Measurements from ENCODE around the gene RNF113B.

Gene RNF113B

GRCh38 chr13:98176777-98177608 is at the start of gene RNF113B:
TSS of gene RNF113B (minus strand) at chr13:98177269. CDS start at chr13:98177236, 33 bp downstream.
- no peak for DNase-seq (ENCODE audit: low spot score)
- Histone ChIP-seq H3K36me3 (ENCODE audit: low read depth) (no peaks in the 10 kb centered on the region; the same call in 1 of the 2 replicates), H3K4me3 (ENCODE audit: severe bottlenecking) (no peak within 1 kb of the TSS), H3K27ac (ENCODE audit: poor library complexity, severe bottlenecking) (no peak within 1 kb of the TSS), H3K9me3 (ENCODE audit: severe bottlenecking) (no peaks in the 10 kb centered on the region), H3K27me3 (ENCODE audit: insufficient read depth, poor library complexity, severe bottlenecking) (no peaks in the 10 kb centered on the region), H3K4me1 (ENCODE audit: insufficient read depth, poor library complexity, severe bottlenecking) (peaks cover 32% of the 10 kb centered on the region)
- no peak for TF ChIP-seq CTCF (IDR thresholded peaks at IDR 0.05; ENCODE audit: poor library complexity, severe bottlenecking)
- no peak for ATAC-seq (ENCODE audit: low read depth)

- Histone ChIP-seq H3K9me3 (ENCODE audit: severe bottlenecking) (no peaks in the 10 kb centered on the region), H3K27ac (ENCODE audit: poor library complexity, severe bottlenecking) (no peak overlapping the region), H3K4me3 (ENCODE audit: severe bottlenecking) (no peak overlapping the region), H3K36me3 (ENCODE audit: low read depth) (no peaks in the 10 kb centered on the region), H3K27me3 (ENCODE audit: insufficient read depth, poor library complexity, severe bottlenecking) (no peaks in the 10 kb centered on the region), H3K4me1 (ENCODE audit: insufficient read depth, poor library complexity, severe bottlenecking) (peaks cover 3% of the 10 kb centered on the region)
- TF ChIP-seq CTCF (IDR thresholded peaks at IDR 0.05; ENCODE audit: poor library complexity, severe bottlenecking): no peak
- DNase-seq (ENCODE audit: low spot score): no peak
- ATAC-seq (ENCODE audit: low read depth): no peak
Observed at GRCh38 chr13:98226496-98226895, 49.4 kb upstream of the RNF113B start.

- H3K27ac ChIP-seq (ENCODE audit: poor library complexity, severe bottlenecking): no peak overlapping the region
- H3K9me3 ChIP-seq (ENCODE audit: severe bottlenecking): no peaks in the 10 kb centered on the region
Observed at GRCh38 chr13:98225036-98225940, 48.2 kb upstream of the RNF113B start.

GRCh38 chr13:98224557-98224956 is 47.5 kb upstream of the RNF113B start:
- H3K4me3 ChIP-seq (ENCODE audit: severe bottlenecking): no peak overlapping the region
- H3K27me3 ChIP-seq (ENCODE audit: insufficient read depth, poor library complexity, severe bottlenecking): no peaks in the 10 kb centered on the region
- DNase-seq (ENCODE audit: low spot score) (no peak), ATAC-seq (ENCODE audit: low read depth) (no peak)
- no peak for TF ChIP-seq CTCF (IDR thresholded peaks at IDR 0.05; ENCODE audit: poor library complexity, severe bottlenecking)
- H3K4me1 ChIP-seq (ENCODE audit: insufficient read depth, poor library complexity, severe bottlenecking): peaks cover 5% of the 10 kb centered on the region
- no peak overlapping the region for H3K27ac ChIP-seq (ENCODE audit: poor library complexity, severe bottlenecking)
- H3K36me3 ChIP-seq (ENCODE audit: low read depth): no peaks in the 10 kb centered on the region
- H3K9me3 ChIP-seq (ENCODE audit: severe bottlenecking): no peaks in the 10 kb centered on the region

More at GRCh38 chr13:98225036-98225940, 48.2 kb upstream of the RNF113B start:
- no peak for ATAC-seq (ENCODE audit: low read depth)
- Histone ChIP-seq H3K27me3 (ENCODE audit: insufficient read depth, poor library complexity, severe bottlenecking) (no peaks in the 10 kb centered on the region), H3K36me3 (ENCODE audit: low read depth) (no peaks in the 10 kb centered on the region), H3K4me1 (ENCODE audit: insufficient read depth, poor library complexity, severe bottlenecking) (peaks cover 5% of the 10 kb centered on the region), H3K4me3 (ENCODE audit: severe bottlenecking) (no peak overlapping the region)
- TF ChIP-seq CTCF (IDR thresholded peaks at IDR 0.05; ENCODE audit: poor library complexity, severe bottlenecking): no peak
- no peak for DNase-seq (ENCODE audit: low spot score)
